SK-N-SH treated with all-trans-retinoic acid at 6 μM for 48 hours (cell line): ENCODE results near the gene INPP5B.

Experiments
- ARNTL ChIP-seq: fragments of 450-650 bp; formaldehyde crosslinking; IDR thresholded peaks from 2 replicates; pipeline ENCODE4 v1.5.0; 2020; ENCODE audit warnings: low read depth, mild to moderate bottlenecking, moderate library complexity, borderline replicate concordance
- CSDC2 ChIP-seq: fragments of 250-450 bp; sonication (Bioruptor Pico); IDR thresholded peaks from 2 replicates; pipeline ENCODE4 v1.5.0; 2020; ENCODE audit warnings: mild to moderate bottlenecking, moderate library complexity
- GLIS3 ChIP-seq: fragments of 250-450 bp; sonication (Bioruptor Pico); IDR thresholded peaks from 2 replicates; pipeline ENCODE4 v1.5.0; 2020; ENCODE audit warnings: mild to moderate bottlenecking, moderate library complexity
- RARB ChIP-seq: fragments of 250-450 bp; sonication (Bioruptor Pico); IDR thresholded peaks from 2 replicates; pipeline ENCODE4 v1.8.0; 2021; ENCODE audit warnings: mild to moderate bottlenecking, moderate library complexity
- TOX ChIP-seq: fragments of 250-450 bp; sonication (Bioruptor Pico); IDR thresholded peaks from 2 replicates; pipeline ENCODE4 v1.8.0; 2021; ENCODE audit warnings: mild to moderate bottlenecking, moderate library complexity, borderline replicate concordance
- ZC3H10 ChIP-seq: fragments of 250-450 bp; sonication (Bioruptor Pico); IDR thresholded peaks from 2 replicates; pipeline ENCODE4 v1.5.1; 2021; ENCODE audit warnings: mild to moderate bottlenecking, moderate library complexity
- ZFP3 ChIP-seq: fragments of 250-450 bp; sonication (Bioruptor Pico); IDR thresholded peaks from 2 replicates; pipeline ENCODE4 v1.5.0; 2020; ENCODE audit warnings: mild to moderate bottlenecking, moderate library complexity
- ZNF565 ChIP-seq: fragments of 450-650 bp; formaldehyde crosslinking; conservative IDR thresholded peaks from 2 replicates; pipeline ENCODE4 v1.5.0; 2020; ENCODE audit warnings: low read depth, mild to moderate bottlenecking, moderate library complexity
- TF ChIP-seq, protein P1 (sequence below): fragments of 250-450 bp; sonication (Bioruptor Pico); IDR thresholded peaks from 2 replicates; pipeline ENCODE4 v1.5.1; 2020; ENCODE audit warnings: low read depth, mild to moderate bottlenecking, moderate library complexity
- TF ChIP-seq, protein P2 (sequence below): fragments of 250-450 bp; sonication (Bioruptor Pico); IDR thresholded peaks from 2 replicates; pipeline ENCODE4 v1.5.1; 2021; ENCODE audit warnings: mild to moderate bottlenecking, moderate library complexity
- TF ChIP-seq, protein P3 (sequence below): fragments of 250-450 bp; sonication (Bioruptor Pico); IDR thresholded peaks from 2 replicates; pipeline ENCODE4 v1.8.0; 2020; ENCODE audit warnings: mild to moderate bottlenecking, moderate library complexity, borderline replicate concordance

DNA sequence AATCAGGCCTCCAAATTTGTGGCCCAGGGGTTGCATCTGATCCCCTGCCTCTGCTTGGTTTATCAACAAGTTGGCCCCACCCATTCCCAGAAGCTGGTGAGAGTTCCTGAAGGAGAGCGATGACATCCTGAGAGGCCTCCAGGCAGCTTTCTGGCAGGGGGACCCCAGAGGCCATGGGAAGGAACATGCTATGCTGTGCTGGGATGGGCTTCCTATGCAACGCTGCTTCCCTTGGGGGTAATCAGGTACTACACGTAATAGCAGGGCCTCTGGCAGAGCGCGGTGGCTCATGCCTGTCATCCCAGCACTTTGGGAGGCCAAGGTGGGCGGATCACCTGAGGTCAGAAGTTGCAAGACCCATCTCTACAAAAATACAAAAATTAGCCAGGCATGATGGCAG, 79.1 kb downstream of the INPP5B start:
- TF ChIP-seq TOX (CRISPR knock-in tag), result no peak
- TF ChIP-seq, protein P1, sequence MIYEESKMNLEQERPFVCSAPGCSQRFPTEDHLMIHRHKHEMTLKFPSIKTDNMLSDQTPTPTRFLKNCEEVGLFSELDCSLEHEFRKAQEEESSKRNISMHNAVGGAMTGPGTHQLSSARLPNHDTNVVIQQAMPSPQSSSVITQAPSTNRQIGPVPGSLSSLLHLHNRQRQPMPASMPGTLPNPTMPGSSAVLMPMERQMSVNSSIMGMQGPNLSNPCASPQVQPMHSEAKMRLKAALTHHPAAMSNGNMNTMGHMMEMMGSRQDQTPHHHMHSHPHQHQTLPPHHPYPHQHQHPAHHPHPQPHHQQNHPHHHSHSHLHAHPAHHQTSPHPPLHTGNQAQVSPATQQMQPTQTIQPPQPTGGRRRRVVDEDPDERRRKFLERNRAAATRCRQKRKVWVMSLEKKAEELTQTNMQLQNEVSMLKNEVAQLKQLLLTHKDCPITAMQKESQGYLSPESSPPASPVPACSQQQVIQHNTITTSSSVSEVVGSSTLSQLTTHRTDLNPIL (CRISPR knock-in tag), result no peak
- TF ChIP-seq RARB, result no peak
- TF ChIP-seq ZC3H10 (CRISPR knock-in tag), result no peak
- TF ChIP-seq ZNF565, result no peak
- no peak for TF ChIP-seq ARNTL (CRISPR knock-in tag)
- no peak for TF ChIP-seq ZFP3 (CRISPR knock-in tag)
- TF ChIP-seq CSDC2, result no peak
- no peak for TF ChIP-seq GLIS3 (CRISPR knock-in tag)
- TF ChIP-seq, protein P2, sequence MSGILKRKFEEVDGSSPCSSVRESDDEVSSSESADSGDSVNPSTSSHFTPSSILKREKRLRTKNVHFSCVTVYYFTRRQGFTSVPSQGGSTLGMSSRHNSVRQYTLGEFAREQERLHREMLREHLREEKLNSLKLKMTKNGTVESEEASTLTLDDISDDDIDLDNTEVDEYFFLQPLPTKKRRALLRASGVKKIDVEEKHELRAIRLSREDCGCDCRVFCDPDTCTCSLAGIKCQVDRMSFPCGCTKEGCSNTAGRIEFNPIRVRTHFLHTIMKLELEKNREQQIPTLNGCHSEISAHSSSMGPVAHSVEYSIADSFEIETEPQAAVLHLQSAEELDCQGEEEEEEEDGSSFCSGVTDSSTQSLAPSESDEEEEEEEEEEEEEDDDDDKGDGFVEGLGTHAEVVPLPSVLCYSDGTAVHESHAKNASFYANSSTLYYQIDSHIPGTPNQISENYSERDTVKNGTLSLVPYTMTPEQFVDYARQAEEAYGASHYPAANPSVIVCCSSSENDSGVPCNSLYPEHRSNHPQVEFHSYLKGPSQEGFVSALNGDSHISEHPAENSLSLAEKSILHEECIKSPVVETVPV (CRISPR knock-in tag), result no peak
- TF ChIP-seq, protein P3, sequence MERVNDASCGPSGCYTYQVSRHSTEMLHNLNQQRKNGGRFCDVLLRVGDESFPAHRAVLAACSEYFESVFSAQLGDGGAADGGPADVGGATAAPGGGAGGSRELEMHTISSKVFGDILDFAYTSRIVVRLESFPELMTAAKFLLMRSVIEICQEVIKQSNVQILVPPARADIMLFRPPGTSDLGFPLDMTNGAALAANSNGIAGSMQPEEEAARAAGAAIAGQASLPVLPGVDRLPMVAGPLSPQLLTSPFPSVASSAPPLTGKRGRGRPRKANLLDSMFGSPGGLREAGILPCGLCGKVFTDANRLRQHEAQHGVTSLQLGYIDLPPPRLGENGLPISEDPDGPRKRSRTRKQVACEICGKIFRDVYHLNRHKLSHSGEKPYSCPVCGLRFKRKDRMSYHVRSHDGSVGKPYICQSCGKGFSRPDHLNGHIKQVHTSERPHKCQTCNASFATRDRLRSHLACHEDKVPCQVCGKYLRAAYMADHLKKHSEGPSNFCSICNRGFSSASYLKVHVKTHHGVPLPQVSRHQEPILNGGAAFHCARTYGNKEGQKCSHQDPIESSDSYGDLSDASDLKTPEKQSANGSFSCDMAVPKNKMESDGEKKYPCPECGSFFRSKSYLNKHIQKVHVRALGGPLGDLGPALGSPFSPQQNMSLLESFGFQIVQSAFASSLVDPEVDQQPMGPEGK (CRISPR knock-in tag), result no peak
